ENCODE results near the gene JARID2.

- TF ChIP-seq, protein P1, sequence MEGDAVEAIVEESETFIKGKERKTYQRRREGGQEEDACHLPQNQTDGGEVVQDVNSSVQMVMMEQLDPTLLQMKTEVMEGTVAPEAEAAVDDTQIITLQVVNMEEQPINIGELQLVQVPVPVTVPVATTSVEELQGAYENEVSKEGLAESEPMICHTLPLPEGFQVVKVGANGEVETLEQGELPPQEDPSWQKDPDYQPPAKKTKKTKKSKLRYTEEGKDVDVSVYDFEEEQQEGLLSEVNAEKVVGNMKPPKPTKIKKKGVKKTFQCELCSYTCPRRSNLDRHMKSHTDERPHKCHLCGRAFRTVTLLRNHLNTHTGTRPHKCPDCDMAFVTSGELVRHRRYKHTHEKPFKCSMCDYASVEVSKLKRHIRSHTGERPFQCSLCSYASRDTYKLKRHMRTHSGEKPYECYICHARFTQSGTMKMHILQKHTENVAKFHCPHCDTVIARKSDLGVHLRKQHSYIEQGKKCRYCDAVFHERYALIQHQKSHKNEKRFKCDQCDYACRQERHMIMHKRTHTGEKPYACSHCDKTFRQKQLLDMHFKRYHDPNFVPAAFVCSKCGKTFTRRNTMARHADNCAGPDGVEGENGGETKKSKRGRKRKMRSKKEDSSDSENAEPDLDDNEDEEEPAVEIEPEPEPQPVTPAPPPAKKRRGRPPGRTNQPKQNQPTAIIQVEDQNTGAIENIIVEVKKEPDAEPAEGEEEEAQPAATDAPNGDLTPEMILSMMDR (IDR thresholded peaks at IDR 0.05): no peak
- TF ChIP-seq SMC3 (IDR thresholded peaks at IDR 0.05; ENCODE audit: low read depth, low read length): no peak
- no peak for TF ChIP-seq TAF1 (IDR thresholded peaks at IDR 0.05; ENCODE audit: borderline replicate concordance, low read depth, low read length)
- no peak for TF ChIP-seq POLR2AphosphoS5 (IDR thresholded peaks at IDR 0.05; ENCODE audit: low read depth, low read length)
- TF ChIP-seq RAD21 (IDR thresholded peaks at IDR 0.05; ENCODE audit: low read length): no peak
These were observed 210.6 kb downstream of the JARID2 start for GRCh38 chr6:15456422-15456821.

All from SK-N-SH (cell line).